Lower leg skin (tissue), 3 donors: ENCODE results near the gene MAP9.

Experiments
- POLR2A ChIP-seq, 2 donors: fragments of 450-650 bp; IDR thresholded peaks; one replicate each; pipeline ENCODE4 v1.6.1; 2016 to 2017; ENCODE audit warnings: antibody characterized with exemption in 2 of 2, mild to moderate bottlenecking in 1 of 2, moderate library complexity in 1 of 2
- TF ChIP-seq, protein P1 (sequence below), 3 donors: fragments of 450-650 bp; IDR thresholded peaks; one replicate each; pipeline ENCODE4 v1.5.1; 2016; ENCODE audit warnings: antibody characterized with exemption in 3 of 3, mild to moderate bottlenecking in 3 of 3, moderate library complexity in 2 of 3

DNA sequence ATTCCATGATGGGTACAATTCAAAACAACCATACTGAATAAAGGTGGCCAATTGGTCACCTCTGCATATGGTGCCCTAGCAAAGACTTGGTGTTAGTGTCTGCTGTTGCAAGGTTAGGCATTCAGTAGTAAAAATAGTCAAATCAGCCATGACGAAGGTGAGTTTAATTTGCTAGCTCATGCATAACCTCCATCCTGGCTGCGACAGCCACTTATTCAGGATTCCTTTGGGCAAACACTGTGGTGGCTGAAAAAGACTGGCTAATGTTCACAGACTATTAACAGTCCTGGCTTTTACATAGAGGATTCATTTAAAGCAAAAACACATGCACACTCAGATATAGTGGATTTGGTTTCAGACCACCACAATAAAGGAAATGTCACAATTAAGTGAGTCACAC, 34.8 kb upstream of the MAP9 start:
- TF ChIP-seq, protein P1, sequence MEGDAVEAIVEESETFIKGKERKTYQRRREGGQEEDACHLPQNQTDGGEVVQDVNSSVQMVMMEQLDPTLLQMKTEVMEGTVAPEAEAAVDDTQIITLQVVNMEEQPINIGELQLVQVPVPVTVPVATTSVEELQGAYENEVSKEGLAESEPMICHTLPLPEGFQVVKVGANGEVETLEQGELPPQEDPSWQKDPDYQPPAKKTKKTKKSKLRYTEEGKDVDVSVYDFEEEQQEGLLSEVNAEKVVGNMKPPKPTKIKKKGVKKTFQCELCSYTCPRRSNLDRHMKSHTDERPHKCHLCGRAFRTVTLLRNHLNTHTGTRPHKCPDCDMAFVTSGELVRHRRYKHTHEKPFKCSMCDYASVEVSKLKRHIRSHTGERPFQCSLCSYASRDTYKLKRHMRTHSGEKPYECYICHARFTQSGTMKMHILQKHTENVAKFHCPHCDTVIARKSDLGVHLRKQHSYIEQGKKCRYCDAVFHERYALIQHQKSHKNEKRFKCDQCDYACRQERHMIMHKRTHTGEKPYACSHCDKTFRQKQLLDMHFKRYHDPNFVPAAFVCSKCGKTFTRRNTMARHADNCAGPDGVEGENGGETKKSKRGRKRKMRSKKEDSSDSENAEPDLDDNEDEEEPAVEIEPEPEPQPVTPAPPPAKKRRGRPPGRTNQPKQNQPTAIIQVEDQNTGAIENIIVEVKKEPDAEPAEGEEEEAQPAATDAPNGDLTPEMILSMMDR (IDR thresholded peaks at IDR 0.05), result no peak
- no peak for TF ChIP-seq POLR2A (IDR thresholded peaks at IDR 0.05)
